Measurements from ENCODE around the gene SH2D1B.
"Not testable (repeated sequence)": the region's sequence is repeated elsewhere in the genome, so short reads cannot be mapped to it uniquely, and the experiment has no call there.

Gene SH2D1B

GRCh38 chr1:162412002-162412401 is at the start of gene SH2D1B:
Gene SH2D1B (minus strand): TSS chr1:162412136. CDS start chr1:162412016, 120 bp downstream.
- H3K9me3 ChIP-seq (ENCODE audit: control insufficient read depth, low read length) = no peaks in the 10 kb centered on the region
- H3K27me3 ChIP-seq (ENCODE audit: control insufficient read depth, insufficient read depth, low read length) = no peaks in the 10 kb centered on the region
- no peaks in the 10 kb centered on the region for H3K36me3 ChIP-seq (ENCODE audit: control insufficient read depth, insufficient read depth, low read length)
- no peaks in the 10 kb centered on the region for H3K4me1 ChIP-seq (ENCODE audit: control insufficient read depth, insufficient read depth, low read length)
- no peak within 1 kb of the TSS for H3K4me3 ChIP-seq (ENCODE audit: low read length)
- no peak within 1 kb of the TSS for H3K9ac ChIP-seq (ENCODE audit: low read length)

DNA sequence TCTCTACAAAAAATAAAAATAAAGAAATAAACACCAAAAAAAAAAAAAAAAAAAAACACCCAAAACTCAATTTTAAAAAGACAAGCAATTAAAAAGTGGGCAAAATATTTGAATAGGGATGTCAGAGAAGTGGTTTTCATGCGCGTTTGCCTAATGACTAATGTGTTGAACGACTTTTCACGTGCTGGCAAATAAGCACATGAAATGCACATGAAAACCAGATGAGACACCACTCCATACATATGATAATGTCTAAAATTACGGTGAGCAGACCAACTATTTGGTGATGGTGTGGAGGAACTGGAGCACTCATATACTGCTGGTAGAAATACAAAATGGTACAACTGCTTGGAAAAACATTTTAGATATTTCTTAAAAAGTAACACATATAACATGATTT is 46.3 kb upstream of the SH2D1B start:
- H3K36me3 ChIP-seq (ENCODE audit: control insufficient read depth, insufficient read depth, low read length) = no peaks in the 10 kb centered on the region
- no peak overlapping the region for H3K9ac ChIP-seq (ENCODE audit: low read length)
- no peaks in the 10 kb centered on the region for H3K9me3 ChIP-seq (ENCODE audit: control insufficient read depth, low read length)
- H3K4me1 ChIP-seq (ENCODE audit: control insufficient read depth, insufficient read depth, low read length) = no peaks in the 10 kb centered on the region
- no peaks in the 10 kb centered on the region for H3K27me3 ChIP-seq (ENCODE audit: control insufficient read depth, insufficient read depth, low read length)
- no peak overlapping the region for H3K4me3 ChIP-seq (ENCODE audit: low read length)

- H3K9me3 ChIP-seq (ENCODE audit: control insufficient read depth, low read length) = no peaks in the 10 kb centered on the region
- H3K4me3 ChIP-seq (ENCODE audit: low read length) = no peak overlapping the region
- no peaks in the 10 kb centered on the region for H3K27me3 ChIP-seq (ENCODE audit: control insufficient read depth, insufficient read depth, low read length)
- no peak overlapping the region for H3K9ac ChIP-seq (ENCODE audit: low read length)
- no peaks in the 10 kb centered on the region for H3K36me3 ChIP-seq (ENCODE audit: control insufficient read depth, insufficient read depth, low read length)
- no peaks in the 10 kb centered on the region for H3K4me1 ChIP-seq (ENCODE audit: control insufficient read depth, insufficient read depth, low read length)
Observed at GRCh38 chr1:162456323-162456722, 44.4 kb upstream of the SH2D1B start.

- H3K4me1 ChIP-seq (ENCODE audit: control insufficient read depth, insufficient read depth, low read length); H3K9me3 ChIP-seq (ENCODE audit: control insufficient read depth, low read length); H3K27me3 ChIP-seq (ENCODE audit: control insufficient read depth, insufficient read depth, low read length); H3K4me3 ChIP-seq (ENCODE audit: low read length); H3K9ac ChIP-seq (ENCODE audit: low read length); H3K36me3 ChIP-seq (ENCODE audit: control insufficient read depth, insufficient read depth, low read length): not testable (repeated sequence)
Observed at GRCh38 chr1:162454361-162454760, 42.4 kb upstream of the SH2D1B start.

GRCh38 chr1:162446946-162447345 is 35.0 kb upstream of the SH2D1B start:
- H3K36me3 ChIP-seq (ENCODE audit: control insufficient read depth, insufficient read depth, low read length) = no peaks in the 10 kb centered on the region
- peaks cover 8% of the 10 kb centered on the region for H3K27me3 ChIP-seq (ENCODE audit: control insufficient read depth, insufficient read depth, low read length)
- H3K4me3 ChIP-seq (ENCODE audit: low read length) = no peak overlapping the region
- H3K4me1 ChIP-seq (ENCODE audit: control insufficient read depth, insufficient read depth, low read length) = no peaks in the 10 kb centered on the region
- H3K9ac ChIP-seq (ENCODE audit: low read length) = no peak overlapping the region
- H3K9me3 ChIP-seq (ENCODE audit: control insufficient read depth, low read length) = no peaks in the 10 kb centered on the region

GRCh38 chr1:162444903-162445302 is 33.0 kb upstream of the SH2D1B start:
- peaks cover 8% of the 10 kb centered on the region for H3K27me3 ChIP-seq (ENCODE audit: control insufficient read depth, insufficient read depth, low read length)
- no peaks in the 10 kb centered on the region for H3K36me3 ChIP-seq (ENCODE audit: control insufficient read depth, insufficient read depth, low read length)
- no peak overlapping the region for H3K4me3 ChIP-seq (ENCODE audit: low read length)
- no peaks in the 10 kb centered on the region for H3K4me1 ChIP-seq (ENCODE audit: control insufficient read depth, insufficient read depth, low read length)
- no peak overlapping the region for H3K9ac ChIP-seq (ENCODE audit: low read length)
- no peaks in the 10 kb centered on the region for H3K9me3 ChIP-seq (ENCODE audit: control insufficient read depth, low read length)

DNA sequence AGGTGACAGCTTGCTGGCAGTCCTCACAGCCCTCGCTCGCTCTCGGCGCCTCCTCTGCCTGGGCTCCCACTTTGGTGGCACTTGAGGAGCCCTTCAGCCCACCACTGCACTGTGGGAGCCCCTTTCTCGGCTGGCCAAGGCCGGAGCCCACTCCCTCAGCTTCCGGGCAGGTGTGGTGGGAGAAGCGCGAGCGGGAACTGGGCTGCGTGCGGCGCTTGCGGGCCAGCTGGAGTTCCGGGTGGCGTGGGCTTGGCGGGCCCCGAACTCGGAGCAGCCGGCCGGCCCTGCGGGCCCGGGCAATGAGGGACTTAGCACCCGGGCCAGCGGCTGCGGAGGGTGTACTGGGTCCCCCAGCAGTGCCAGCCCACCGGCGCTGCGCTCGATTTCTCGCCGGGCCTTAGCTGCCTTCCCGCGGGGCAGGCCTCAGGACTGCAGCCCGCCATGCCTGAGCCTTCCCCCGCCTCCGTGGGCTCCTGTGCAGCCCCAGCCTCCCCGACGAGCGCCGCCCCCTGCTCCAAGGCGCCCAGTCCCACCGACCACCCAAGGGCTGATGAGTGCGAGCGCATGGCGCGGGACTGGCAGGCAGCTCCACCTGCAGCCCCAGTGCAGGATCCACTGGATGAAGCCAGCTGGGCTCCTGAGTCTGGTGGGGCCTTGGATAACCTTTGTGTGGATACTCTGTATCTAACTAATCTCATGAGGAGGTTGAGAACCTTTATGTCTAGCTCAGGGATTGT is 21.2 kb upstream of the SH2D1B start:
- not testable (repeated sequence) for H3K9ac ChIP-seq (ENCODE audit: low read length); H3K4me1 ChIP-seq (ENCODE audit: control insufficient read depth, insufficient read depth, low read length); H3K9me3 ChIP-seq (ENCODE audit: control insufficient read depth, low read length); H3K36me3 ChIP-seq (ENCODE audit: control insufficient read depth, insufficient read depth, low read length); H3K27me3 ChIP-seq (ENCODE audit: control insufficient read depth, insufficient read depth, low read length); H3K4me3 ChIP-seq (ENCODE audit: low read length)

- Histone ChIP-seq H3K4me3 (ENCODE audit: low read length) (no peak overlapping the region), H3K9me3 (ENCODE audit: control insufficient read depth, low read length) (no peaks in the 10 kb centered on the region), H3K36me3 (ENCODE audit: control insufficient read depth, insufficient read depth, low read length) (no peaks in the 10 kb centered on the region), H3K4me1 (ENCODE audit: control insufficient read depth, insufficient read depth, low read length) (no peaks in the 10 kb centered on the region), H3K27me3 (ENCODE audit: control insufficient read depth, insufficient read depth, low read length) (no peaks in the 10 kb centered on the region), H3K9ac (ENCODE audit: low read length) (no peak overlapping the region)
Observed at GRCh38 chr1:162430583-162430982, 18.6 kb upstream of the SH2D1B start.

- Histone ChIP-seq H3K9ac (ENCODE audit: low read length) (no peak overlapping the region), H3K36me3 (ENCODE audit: control insufficient read depth, insufficient read depth, low read length) (no peaks in the 10 kb centered on the region), H3K4me3 (ENCODE audit: low read length) (no peak overlapping the region), H3K4me1 (ENCODE audit: control insufficient read depth, insufficient read depth, low read length) (peaks cover 5% of the 10 kb centered on the region), H3K9me3 (ENCODE audit: control insufficient read depth, low read length) (no peaks in the 10 kb centered on the region), H3K27me3 (ENCODE audit: control insufficient read depth, insufficient read depth, low read length) (no peaks in the 10 kb centered on the region)
Observed at GRCh38 chr1:162422662-162423375, 10.9 kb upstream of the SH2D1B start.

DNA sequence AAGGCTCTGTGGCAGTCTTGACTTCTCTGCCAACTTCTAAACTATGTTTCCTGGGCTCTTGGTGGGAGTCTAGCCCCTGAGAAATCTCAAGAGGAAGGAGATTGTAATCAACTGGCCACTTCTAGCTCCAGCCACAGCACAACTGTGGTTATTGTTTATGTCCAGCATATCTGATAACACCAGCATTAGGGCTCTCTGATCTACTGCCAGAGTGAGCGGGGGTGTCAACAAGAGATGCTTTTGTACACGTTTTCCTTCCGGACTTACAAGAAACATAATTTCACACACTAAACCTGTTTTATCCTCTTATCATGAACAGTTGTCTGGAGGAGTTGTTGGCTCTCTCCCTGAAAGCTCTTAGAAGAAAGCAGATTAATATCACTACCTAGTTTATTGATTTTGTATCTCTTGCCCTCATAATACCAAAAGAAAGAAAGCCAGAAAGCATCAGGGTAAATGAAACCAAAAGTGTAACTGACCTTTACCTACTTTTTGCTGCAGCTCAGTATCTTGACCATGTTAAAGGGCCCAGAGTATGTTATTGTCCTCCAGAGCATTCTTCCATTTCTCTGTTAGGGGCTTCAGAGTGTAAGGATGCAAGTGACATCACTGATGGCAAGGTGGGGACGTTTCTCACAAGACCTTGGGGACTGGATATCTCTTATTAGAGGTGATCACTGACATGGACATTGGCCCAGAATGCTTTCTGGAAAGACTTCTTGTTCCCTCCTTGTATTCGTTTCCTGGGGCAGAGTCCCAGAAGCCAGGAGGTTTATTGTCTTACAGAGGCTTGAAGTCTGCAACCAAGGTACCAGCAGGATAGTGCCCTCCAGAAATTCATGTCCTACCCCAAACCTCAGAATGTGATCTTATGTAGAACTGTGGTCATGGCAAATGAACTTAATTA is 9.6 kb upstream of the SH2D1B start:
- no peaks in the 10 kb centered on the region for H3K9me3 ChIP-seq (ENCODE audit: control insufficient read depth, low read length)
- peaks cover 5% of the 10 kb centered on the region for H3K4me1 ChIP-seq (ENCODE audit: control insufficient read depth, insufficient read depth, low read length)
- no peaks in the 10 kb centered on the region for H3K27me3 ChIP-seq (ENCODE audit: control insufficient read depth, insufficient read depth, low read length)
- no peaks in the 10 kb centered on the region for H3K36me3 ChIP-seq (ENCODE audit: control insufficient read depth, insufficient read depth, low read length)
- H3K4me3 ChIP-seq (ENCODE audit: low read length) = no peak overlapping the region
- no peak overlapping the region for H3K9ac ChIP-seq (ENCODE audit: low read length)

GRCh38 chr1:162420120-162420519 is 8.2 kb upstream of the SH2D1B start:
- H3K36me3 ChIP-seq (ENCODE audit: control insufficient read depth, insufficient read depth, low read length) = no peaks in the 10 kb centered on the region
- no peak overlapping the region for H3K4me3 ChIP-seq (ENCODE audit: low read length)
- H3K9me3 ChIP-seq (ENCODE audit: control insufficient read depth, low read length) = no peaks in the 10 kb centered on the region
- no peak overlapping the region for H3K9ac ChIP-seq (ENCODE audit: low read length)
- peaks cover 5% of the 10 kb centered on the region for H3K4me1 ChIP-seq (ENCODE audit: control insufficient read depth, insufficient read depth, low read length)
- no peaks in the 10 kb centered on the region for H3K27me3 ChIP-seq (ENCODE audit: control insufficient read depth, insufficient read depth, low read length)

DNA sequence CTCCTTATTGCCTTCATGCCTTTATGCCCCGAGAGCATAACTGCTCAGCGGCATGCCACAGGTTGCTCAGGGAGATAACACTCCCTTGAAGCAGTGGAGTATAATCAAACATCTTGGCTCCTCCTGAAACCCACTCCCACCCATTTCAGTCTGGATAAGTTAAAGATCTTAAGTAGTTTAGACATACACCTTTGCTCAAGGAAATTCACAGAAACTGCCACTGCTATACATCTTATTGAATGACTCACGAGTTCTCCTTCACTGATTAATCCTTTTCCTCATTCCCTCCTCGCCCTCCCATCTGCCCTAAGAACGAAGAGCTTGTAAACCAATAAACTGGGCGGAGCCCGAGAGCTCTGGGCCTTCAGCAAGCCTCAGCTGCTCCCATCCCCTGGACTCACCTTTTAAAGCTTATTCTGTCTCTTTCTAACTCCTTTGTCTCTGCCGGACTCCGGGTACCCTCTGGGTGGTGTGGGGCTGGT is 7.6 kb upstream of the SH2D1B start:
- H3K9ac ChIP-seq (ENCODE audit: low read length); H3K4me3 ChIP-seq (ENCODE audit: low read length); H3K27me3 ChIP-seq (ENCODE audit: control insufficient read depth, insufficient read depth, low read length); H3K9me3 ChIP-seq (ENCODE audit: control insufficient read depth, low read length); H3K4me1 ChIP-seq (ENCODE audit: control insufficient read depth, insufficient read depth, low read length); H3K36me3 ChIP-seq (ENCODE audit: control insufficient read depth, insufficient read depth, low read length): not testable (repeated sequence)

All from mucosa of stomach (tissue), 1 donor.